ENCODE results near the gene DLG2. TPM values are rescaled to one million over a fixed set of nuclear protein-coding genes. Genes with fewer than 3 reads are reported as not detected.

DLG2 gene
- polyA plus RNA-seq, 3 donors, result 0.24 to 0.39 TPM; not detected in 1

- Mint-ChIP-seq H3K27me3 (ENCODE audit: low read depth in 3 of 3) (peaks cover 0 to 1% (median 0%) of the 10 kb centered on the region in 3 donors), H3K4me1 (no peaks in the 10 kb centered on the region), H3K36me3 (no peaks in the 10 kb centered on the region), H3K4me3 (no peak overlapping the region), H3K9me3 (peaks cover 0 to 10% (median 3%) of the 10 kb centered on the region in 7 donors), H3K27ac (no peak overlapping the region)
- H3K4me3 ChIP-seq (replicated peaks in 1 of 3; ENCODE audit: low read depth in 2 of 3, low read length in 3 of 3), result no peak overlapping the region
- H3K4me2 ChIP-seq (replicated peaks; ENCODE audit: extremely low read depth, low read length, poor library complexity, severe bottlenecking), result no peak overlapping the region
- intact Hi-C loops (cut with micrococcal nuclease), result no loop called here
- H3K27me3 ChIP-seq (ENCODE audit: control insufficient read depth in 2 of 2, insufficient read depth in 2 of 2, low read length in 2 of 2), result no peaks in the 10 kb centered on the region
- H2AFZ ChIP-seq (ENCODE audit: insufficient read depth, low read depth, low read length, poor library complexity, severe bottlenecking), result no peak overlapping the region
- H3K27ac ChIP-seq (ENCODE audit: low read depth in 1 of 2, low read length in 2 of 2), result no peak overlapping the region
- WGBS (ENCODE audit: insufficient coverage), result no CpG with 5 or more reads among the region's 2 CpGs
- H3K9ac ChIP-seq (ENCODE audit: insufficient read depth, low read length, poor library complexity, severe bottlenecking), result no peak overlapping the region
- H3K36me3 ChIP-seq (replicated peaks in 1 of 2; ENCODE audit: control insufficient read depth in 1 of 2, insufficient read depth in 2 of 2, low read length in 2 of 2), result no peaks in the 10 kb centered on the region
- H4K20me1 ChIP-seq (ENCODE audit: insufficient read depth, low read length), result no peaks in the 10 kb centered on the region
- TF ChIP-seq, protein P1, sequence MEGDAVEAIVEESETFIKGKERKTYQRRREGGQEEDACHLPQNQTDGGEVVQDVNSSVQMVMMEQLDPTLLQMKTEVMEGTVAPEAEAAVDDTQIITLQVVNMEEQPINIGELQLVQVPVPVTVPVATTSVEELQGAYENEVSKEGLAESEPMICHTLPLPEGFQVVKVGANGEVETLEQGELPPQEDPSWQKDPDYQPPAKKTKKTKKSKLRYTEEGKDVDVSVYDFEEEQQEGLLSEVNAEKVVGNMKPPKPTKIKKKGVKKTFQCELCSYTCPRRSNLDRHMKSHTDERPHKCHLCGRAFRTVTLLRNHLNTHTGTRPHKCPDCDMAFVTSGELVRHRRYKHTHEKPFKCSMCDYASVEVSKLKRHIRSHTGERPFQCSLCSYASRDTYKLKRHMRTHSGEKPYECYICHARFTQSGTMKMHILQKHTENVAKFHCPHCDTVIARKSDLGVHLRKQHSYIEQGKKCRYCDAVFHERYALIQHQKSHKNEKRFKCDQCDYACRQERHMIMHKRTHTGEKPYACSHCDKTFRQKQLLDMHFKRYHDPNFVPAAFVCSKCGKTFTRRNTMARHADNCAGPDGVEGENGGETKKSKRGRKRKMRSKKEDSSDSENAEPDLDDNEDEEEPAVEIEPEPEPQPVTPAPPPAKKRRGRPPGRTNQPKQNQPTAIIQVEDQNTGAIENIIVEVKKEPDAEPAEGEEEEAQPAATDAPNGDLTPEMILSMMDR (IDR thresholded peaks at IDR 0.05), result no peak
- H3K4me1 ChIP-seq (ENCODE audit: control insufficient read depth in 1 of 2, insufficient read depth in 2 of 2, low read length in 2 of 2), result no peaks in the 10 kb centered on the region
- peaks cover 6 to 8% of the 10 kb centered on the region in 2 donors for H3K9me3 ChIP-seq (replicated peaks in 1 of 2; ENCODE audit: control insufficient read depth in 1 of 2, insufficient read depth in 1 of 2, low read length in 2 of 2)
- DNase-seq, result no peak
- no peaks in the 10 kb centered on the region for H3K79me2 ChIP-seq (ENCODE audit: insufficient read depth, low read length)
Measured at GRCh38 chr11:83427943-83428342, 2199.2 kb downstream of the DLG2 start.

DNA sequence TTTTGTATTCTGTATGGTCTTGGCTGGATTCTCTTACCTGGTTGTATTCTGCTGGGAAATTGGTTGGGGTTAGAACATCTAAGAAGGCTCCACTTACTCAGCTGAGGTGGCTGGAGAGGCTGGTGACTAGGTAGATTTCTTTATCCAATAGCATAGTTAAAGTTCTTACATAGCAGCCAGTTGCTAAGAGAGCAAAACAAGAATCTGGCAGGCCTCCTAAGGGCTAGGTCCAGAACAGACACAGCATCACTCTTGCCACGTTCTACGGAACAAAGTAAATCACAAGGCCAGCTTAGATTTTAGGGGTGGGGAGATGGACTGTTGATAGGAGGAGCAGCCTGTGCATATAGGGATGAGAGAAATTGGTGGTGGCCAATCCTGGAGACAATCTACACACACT, 2199.6 kb downstream of the DLG2 start:
- TF ChIP-seq, protein P1 (IDR thresholded peaks at IDR 0.05), result no peak
- Histone ChIP-seq H3K4me3 (replicated peaks in 1 of 3; ENCODE audit: low read depth in 2 of 3, low read length in 3 of 3) (no peak overlapping the region), H3K4me2 (replicated peaks; ENCODE audit: extremely low read depth, low read length, poor library complexity, severe bottlenecking) (no peak overlapping the region), H3K9me3 (replicated peaks in 1 of 2; ENCODE audit: control insufficient read depth in 1 of 2, insufficient read depth in 1 of 2, low read length in 2 of 2) (peaks cover 11 to 12% of the 10 kb centered on the region in 2 donors), H3K27me3 (ENCODE audit: control insufficient read depth in 2 of 2, insufficient read depth in 2 of 2, low read length in 2 of 2) (no peaks in the 10 kb centered on the region), H3K27ac (ENCODE audit: low read depth in 1 of 2, low read length in 2 of 2) (no peak overlapping the region), H3K79me2 (ENCODE audit: insufficient read depth, low read length) (no peaks in the 10 kb centered on the region), H3K9ac (ENCODE audit: insufficient read depth, low read length, poor library complexity, severe bottlenecking) (no peak overlapping the region), H4K20me1 (ENCODE audit: insufficient read depth, low read length) (no peaks in the 10 kb centered on the region), H3K36me3 (replicated peaks in 1 of 2; ENCODE audit: control insufficient read depth in 1 of 2, insufficient read depth in 2 of 2, low read length in 2 of 2) (no peaks in the 10 kb centered on the region), H3K4me1 (ENCODE audit: control insufficient read depth in 1 of 2, insufficient read depth in 2 of 2, low read length in 2 of 2) (no peaks in the 10 kb centered on the region), H2AFZ (ENCODE audit: insufficient read depth, low read depth, low read length, poor library complexity, severe bottlenecking) (no peak overlapping the region)
- Mint-ChIP-seq H3K27me3 (ENCODE audit: low read depth in 3 of 3) (peaks cover 0 to 1% (median 0%) of the 10 kb centered on the region in 3 donors), H3K9me3 (peaks cover 3 to 14% (median 6%) of the 10 kb centered on the region in 7 donors), H3K4me1 (no peaks in the 10 kb centered on the region), H3K27ac (no peak overlapping the region), H3K4me3 (no peak overlapping the region), H3K36me3 (no peaks in the 10 kb centered on the region)
- DNase-seq, result no peak
- intact Hi-C loops (cut with micrococcal nuclease), result no loop called here
- 100% methylated on average over 2 of the region's 2 CpGs for WGBS (ENCODE audit: insufficient coverage)

Measured in CD14-positive monocyte (primary cell).